SK-N-SH (cell line): ENCODE measurements around the gene PGM2L1. TPM values are rescaled to one million over a fixed set of nuclear protein-coding genes. Genes with fewer than 3 reads are reported as not detected.
A peak's percentile ranks its signal among the peaks of the same experiment; 100 is the strongest.

ENCODE experiments used
- CTCF ChIA-PET: fragments of 300-600, 350-600 bp; formaldehyde crosslinking; extraction: SDS; loops from one replicate; lab custom pipeline; 2021; lab: Yijun Ruan, JAX
- POLR2A ChIA-PET: fragments of 350-600 bp; sonication (Branson Sonifier 250); formaldehyde crosslinking; extraction: SDS; loops from one replicate; lab custom pipeline; 2020; ENCODE audit warnings: antibody characterized with exemption, inconsistent platforms; lab: Yijun Ruan, JAX
- DNase-seq: peaks from one replicate; pipeline ENCODE4 v3.0.0; 2012
- H2AFZ ChIP-seq: fragments of 200-600 bp; sonication (generic); 2 replicates; pipeline ENCODE4 v1.8.1; 2016; ENCODE audit warnings: antibody characterized with exemption, mild to moderate bottlenecking, low read depth
- H3F3A ChIP-seq: fragments of 200-600 bp; sonication (generic); replicated peaks from 2 replicates; pipeline ENCODE3; 2016; ENCODE audit warnings: antibody characterized with exemption, mild to moderate bottlenecking; ENCODE audit not compliant: insufficient read depth
- H3K27ac ChIP-seq, 2 experiments: fragments of 200-500 bp in 1 of 2; fragments of 200-600 bp in 1 of 2; sonication (Bioruptor generic) in 1 of 2; sonication (generic), shearing (Covaris generic) in 1 of 2; 2 replicates each; pipeline versions ENCODE4 v1.5.1 to v1.6.1; 2014 to 2016; ENCODE audit warnings: low read depth in 2 of 2, inconsistent platforms in 1 of 2, low read length in 1 of 2, mild to moderate bottlenecking in 1 of 2, mixed read lengths in 1 of 2
- H3K27me3 ChIP-seq: fragments of 200-600 bp; sonication (generic), shearing (Covaris generic); 2 replicates; pipeline ENCODE4 v1.6.1; 2016; ENCODE audit warnings: mixed run types; ENCODE audit not compliant: insufficient read depth
- H3K36me3 ChIP-seq, 2 experiments: fragments of 200-500 bp in 1 of 2; fragments of 200-600 bp in 1 of 2; sonication (Bioruptor generic) in 1 of 2; sonication (generic) in 1 of 2; replicated peaks in 1 of 2; 2 replicates each; pipeline versions ENCODE3 to v1.5.1; 2014 to 2016; ENCODE audit warnings: low read length in 1 of 2, mild to moderate bottlenecking in 1 of 2; ENCODE audit not compliant: insufficient read depth in 2 of 2, control insufficient read depth in 1 of 2
- H3K4me1 ChIP-seq, 2 experiments: fragments of 200-500 bp in 1 of 2; fragments of 200-600 bp in 1 of 2; sonication (Bioruptor generic) in 1 of 2; sonication (generic), shearing (Covaris generic) in 1 of 2; 2 replicates each; pipeline versions ENCODE4 v1.5.1 to v1.6.1; 2014 to 2016; ENCODE audit warnings: low read depth in 1 of 2, low read length in 1 of 2, mixed run types in 1 of 2; ENCODE audit not compliant: insufficient read depth in 2 of 2, control insufficient read depth in 1 of 2
- H3K4me2 ChIP-seq: fragments of 200-600 bp; sonication (generic), shearing (Covaris generic); 2 replicates; pipeline ENCODE4 v1.6.1; 2017; ENCODE audit warnings: mixed run types
- H3K4me3 ChIP-seq, 2 experiments: fragments of 200-500 bp in 1 of 2; fragments of 200-600 bp in 1 of 2; sonication (Bioruptor generic) in 1 of 2; sonication (generic), shearing (Covaris generic) in 1 of 2; 2 replicates each; pipeline versions ENCODE4 v1.5.1 to v1.8.1; 2014 to 2016; ENCODE audit warnings: low read depth in 2 of 2, inconsistent platforms in 1 of 2, low read length in 1 of 2, mild to moderate bottlenecking in 1 of 2, mixed read lengths in 1 of 2, moderate library complexity in 1 of 2
- H3K79me2 ChIP-seq: fragments of 200-600 bp; sonication (generic); 2 replicates; pipeline ENCODE4 v1.8.1; 2017; ENCODE audit warnings: mild to moderate bottlenecking; ENCODE audit not compliant: insufficient read depth
- H3K9ac ChIP-seq: fragments of 200-600 bp; sonication (generic); 2 replicates; pipeline ENCODE4 v1.6.1; 2017; ENCODE audit warnings: mixed run types
- H3K9me2 ChIP-seq: fragments of 200-600 bp; sonication (generic); 2 replicates; pipeline ENCODE4 v1.6.1; 2017; ENCODE audit warnings: mixed run types
- H3K9me3 ChIP-seq: fragments of 200-600 bp; sonication (generic); 2 replicates; pipeline ENCODE4 v1.6.1; 2017; ENCODE audit warnings: mixed run types, mild to moderate bottlenecking, moderate library complexity
- H4K20me1 ChIP-seq: fragments of 200-600 bp; sonication (generic); 2 replicates; pipeline ENCODE4 v1.6.1; 2017; ENCODE audit warnings: mild to moderate bottlenecking, mixed run types; ENCODE audit not compliant: insufficient read depth
- CHD2 ChIP-seq: fragments of 150-350 bp; IDR thresholded peaks from 2 replicates; pipeline ENCODE4 v1.6.1; 2018; ENCODE audit warnings: low read length; ENCODE audit not compliant: partially characterized antibody
- CTCF ChIP-seq: fragments of 200-600 bp; sonication (generic); IDR thresholded peaks from 2 replicates; pipeline ENCODE4 v1.6.1; 2017; ENCODE audit warnings: antibody characterized with exemption, mild to moderate bottlenecking, moderate library complexity
- ELF1 ChIP-seq: IDR thresholded peaks from 2 replicates; pipeline ENCODE4 v1.4.0; 2012
- EZH2phosphoT487 ChIP-seq: fragments of 200-600 bp; sonication (generic); IDR thresholded peaks from 2 replicates; pipeline ENCODE4 v1.6.1; 2017; ENCODE audit warnings: low read depth, mixed run types, mild to moderate bottlenecking, antibody characterized with exemption, moderate library complexity, borderline replicate concordance
- FOXJ3 ChIP-seq: sonication (generic); formaldehyde crosslinking; IDR thresholded peaks from 2 replicates; pipeline ENCODE4 v1.5.1; 2020; ENCODE audit warnings: mild to moderate bottlenecking, missing genetic modification reagents
- GATA2 ChIP-seq: sonication (generic); formaldehyde crosslinking; IDR thresholded peaks from 2 replicates; pipeline ENCODE4 v1.5.0; 2020; ENCODE audit warnings: mild to moderate bottlenecking, missing genetic modification reagents
- JUND ChIP-seq: IDR thresholded peaks from 2 replicates; pipeline ENCODE4 v1.4.0; 2012
- MEF2A ChIP-seq: IDR thresholded peaks from 2 replicates; pipeline ENCODE4 v1.4.0; 2012; ENCODE audit warnings: low read depth, borderline replicate concordance
- MXI1 ChIP-seq: IDR thresholded peaks from 2 replicates; pipeline ENCODE4 v1.6.1; 2012; ENCODE audit warnings: mild to moderate bottlenecking, low read depth, low read length, improper control_type of control experiment
- NRF1 ChIP-seq: IDR thresholded peaks from 2 replicates; pipeline ENCODE4 v1.6.1; 2012; ENCODE audit warnings: low read depth, mild to moderate bottlenecking, low read length
- PBX3 ChIP-seq: IDR thresholded peaks from 2 replicates; pipeline ENCODE4; 2012
- POLR2AphosphoS5 ChIP-seq: IDR thresholded peaks from 2 replicates; pipeline ENCODE4 v1.6.1; 2012; ENCODE audit warnings: low read depth, low read length
- RAD21 ChIP-seq: IDR thresholded peaks from 2 replicates; pipeline ENCODE4 v1.6.1; 2012; ENCODE audit warnings: mild to moderate bottlenecking, low read length
- RFX5 ChIP-seq: IDR thresholded peaks from 2 replicates; pipeline ENCODE4 v1.6.1; 2012; ENCODE audit warnings: mild to moderate bottlenecking, improper control_type of control experiment, low read length
- RXRA ChIP-seq: IDR thresholded peaks from 2 replicates; pipeline ENCODE4 v1.4.0; 2012; ENCODE audit warnings: low read depth, mild to moderate bottlenecking, borderline replicate concordance
- SIN3A ChIP-seq: IDR thresholded peaks from 2 replicates; pipeline ENCODE4 v1.6.1; 2012; ENCODE audit warnings: low read depth, mild to moderate bottlenecking, low read length, moderate library complexity, borderline replicate concordance
- SMC3 ChIP-seq: IDR thresholded peaks from 2 replicates; pipeline ENCODE4 v1.6.1; 2012; ENCODE audit warnings: low read depth, low read length, improper control_type of control experiment
- TAF1 ChIP-seq: IDR thresholded peaks from 2 replicates; pipeline ENCODE4 v1.6.1; 2012; ENCODE audit warnings: low read depth, mild to moderate bottlenecking, low read length, moderate library complexity, borderline replicate concordance
- TEAD4 ChIP-seq: IDR thresholded peaks from 2 replicates; pipeline ENCODE4 v1.4.0; 2012; ENCODE audit warnings: mild to moderate bottlenecking, borderline replicate concordance; ENCODE audit not compliant: insufficient read depth
- USF1 ChIP-seq: IDR thresholded peaks from 2 replicates; pipeline ENCODE4 v1.4.0; 2012; ENCODE audit warnings: low read depth, borderline replicate concordance
- WGBS: methylation state at CpG from one replicate; pipeline ENCODE4 v1.1.6; 2017; ENCODE audit warnings: low lambda C conversion rate; 5-methylcytosine and 5-hydroxymethylcytosine counted together
- polyA plus RNA-seq, 3 experiments: library from polyadenylated mRNA; depleted of rRNA; stranded (reverse); fragments of >200 nt; gene quantifications; 2 replicates each; pipeline ENCODE4 v1.2.3, GENCODE V29; 2012

Gene PGM2L1
- polyA plus RNA-seq, 1 of the 3 experiments (the other 2 are of a cell fraction) = 0.90 TPM

DNA sequence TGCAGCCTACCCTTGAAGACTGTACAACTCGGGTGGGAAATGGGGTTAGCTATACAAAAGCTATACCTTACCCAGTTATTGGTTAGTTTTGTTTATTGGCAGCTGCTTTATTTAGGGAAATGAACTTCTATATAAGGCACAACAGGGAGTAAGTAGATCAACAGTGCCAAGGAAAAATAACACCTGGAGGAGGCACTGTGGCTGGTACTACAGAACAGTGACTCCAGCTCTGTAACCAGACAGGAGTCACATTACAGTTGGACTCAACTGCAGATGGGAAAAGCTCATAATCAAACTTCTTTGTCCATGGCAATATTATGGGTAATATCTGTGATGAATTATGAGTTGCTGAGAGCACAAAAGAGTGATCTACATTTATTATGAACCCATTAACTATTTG, 100.7 kb downstream of the PGM2L1 start:
- Histone ChIP-seq H3K27me3 (no peaks in the 10 kb centered on the region), H3K4me1 (no peaks in the 10 kb centered on the region; a peak in 1 of 4 replicates), H3K79me2 (no peaks in the 10 kb centered on the region), H3K27ac (no peak overlapping the region), H3K4me2 (no peak overlapping the region), H3K4me3 (no peak overlapping the region), H3F3A (no peaks in the 10 kb centered on the region), H3K9ac (no peak overlapping the region), H3K9me3 (no peaks in the 10 kb centered on the region), H2AFZ (no peak overlapping the region), H3K36me3 (no peaks in the 10 kb centered on the region), H4K20me1 (no peaks in the 10 kb centered on the region), H3K9me2 (no peaks in the 10 kb centered on the region)
- CTCF ChIA-PET = interaction anchor here (0.9 to 2.5 kb wide), 2 partner anchors 42 to 273 kb away, joined by 3 to 12 read pairs; no protein-coding TSS in a partner anchor
- DNase-seq = no peak
- no peak for TF ChIP-seq FOXJ3
- POLR2A ChIA-PET = no interaction called here
- 83% methylated on average over 1 of the region's 1 CpG for WGBS

- no peak for TF ChIP-seq RFX5
- no peak for TF ChIP-seq NRF1
- no peak for TF ChIP-seq TAF1
- no peak for TF ChIP-seq EZH2phosphoT487
- no peak for TF ChIP-seq GATA2 (CRISPR knock-in tag)
- no peak for TF ChIP-seq USF1
- no peak for TF ChIP-seq MEF2A
- no peak for TF ChIP-seq MXI1
- TF ChIP-seq CTCF = no peak
- no peak for TF ChIP-seq PBX3
- TF ChIP-seq SIN3A = no peak
- TF ChIP-seq TEAD4 = no peak
- no peak for TF ChIP-seq CHD2
- TF ChIP-seq RAD21 = no peak
- no peak for TF ChIP-seq FOXJ3
- TF ChIP-seq ELF1 = no peak
- no peak for TF ChIP-seq SMC3
- no peak for TF ChIP-seq JUND
- TF ChIP-seq POLR2AphosphoS5 = no peak
- TF ChIP-seq RXRA = no peak
- Histone ChIP-seq H3K27ac (peak overlapping the region in 1 of 2 experiments; percentile 83; a peak in 2 of 4 replicates), H2AFZ (no peak overlapping the region), H3K9me2 (no peaks in the 10 kb centered on the region), H3K9me3 (no peaks in the 10 kb centered on the region), H3K36me3 (no peaks in the 10 kb centered on the region), H3K79me2 (no peaks in the 10 kb centered on the region), H3K9ac (no peak overlapping the region; the same call in 1 of the 2 replicates), H3K4me1 (peaks cover 0 to 12% of the 10 kb centered on the region in 2 experiments; a peak in 1 of 4 replicates), H4K20me1 (no peaks in the 10 kb centered on the region), H3K4me2 (no peak overlapping the region), H3F3A (peaks cover 8% of the 10 kb centered on the region), H3K27me3 (no peaks in the 10 kb centered on the region), H3K4me3 (no peak overlapping the region)
- no peak for DNase-seq
- WGBS = 72% methylated on average over 4 of the region's 4 CpGs
- CTCF ChIA-PET = no interaction called here
- POLR2A ChIA-PET = no interaction called here
Measured at GRCh38 chr11:74288911-74289310, 109.3 kb downstream of the PGM2L1 start.
